ENCODE data around the gene RNASE9.
A peak's percentile ranks its signal among the peaks of the same experiment; 100 is the strongest.
"Not testable (repeated sequence)": the region's sequence is repeated elsewhere in the genome, so short reads cannot be mapped to it uniquely, and the experiment has no call there.

The RNASE9 gene

GRCh38 chr14:20516921-20517320, 43.9 kb downstream of the RNASE9 start:
- peak; percentile 29 for DNase-seq (ENCODE audit: low spot score)

GRCh38 chr14:20515846-20516245, 45.0 kb downstream of the RNASE9 start:
- no peak for DNase-seq (ENCODE audit: low spot score)

GRCh38 chr14:20512177-20512905, 48.5 kb downstream of the RNASE9 start:
- no peak for DNase-seq (ENCODE audit: low spot score)

GRCh38 chr14:20508367-20508766, 52.5 kb downstream of the RNASE9 start:
- no peak for DNase-seq (ENCODE audit: low spot score)

- not testable (repeated sequence) for DNase-seq (ENCODE audit: low spot score)
Observed at GRCh38 chr14:20507537-20507936, 53.3 kb downstream of the RNASE9 start.

- DNase-seq (ENCODE audit: low spot score): not testable (repeated sequence)
Observed at GRCh38 chr14:20506752-20507151, 54.1 kb downstream of the RNASE9 start.

- DNase-seq (ENCODE audit: low spot score): not testable (repeated sequence)
Observed at GRCh38 chr14:20506276-20506675, 54.6 kb downstream of the RNASE9 start.
